Upper lobe of right lung (tissue), 1 donor: ENCODE results near the gene SELENOV. TPM values are rescaled to one million over a fixed set of nuclear protein-coding genes. Genes with fewer than 3 reads are reported as not detected.

Experiments
- ATAC-seq: fragments of 200-7000 bp; cut with Tn5 transposase; one replicate; pipeline ENCODE4 v1.9.1; 2020; ENCODE audit warnings: mild to moderate bottlenecking, moderate library complexity
- DNase-seq: peaks from one replicate; pipeline ENCODE4 v3.0.0-alpha.2; 2020
- H3K27ac ChIP-seq: fragments of 200-600 bp; one replicate; pipeline ENCODE4 v1.8.0; 2022
- H3K27me3 ChIP-seq: fragments of 200-600 bp; one replicate; pipeline ENCODE4 v1.8.0; 2022; ENCODE audit warnings: mild to moderate bottlenecking
- H3K36me3 ChIP-seq: fragments of 200-600 bp; one replicate; pipeline ENCODE4 v1.8.0; 2022
- H3K4me1 ChIP-seq: fragments of 200-600 bp; one replicate; pipeline ENCODE4 v1.8.0; 2022
- H3K4me3 ChIP-seq: fragments of 200-600 bp; one replicate; pipeline ENCODE4 v1.8.0; 2022; ENCODE audit warnings: mild to moderate bottlenecking
- H3K9me3 ChIP-seq: fragments of 200-600 bp; one replicate; pipeline ENCODE4 v1.8.0; 2022
- intact Hi-C: fragments of 100-400 bp; cut with DNase I; formaldehyde crosslinking; loops from one replicate; pipeline ENCODE4 v1.11.0; 2022
- total RNA-seq: library from RNA; stranded (reverse); fragmentation: NEBNext Ultra II Directional; extraction: Animal tissue kit (Norgen Biotek cat#: 25700); gene quantifications from one replicate; pipeline ENCODE4 v1.2.1, GENCODE V29; 2021
- TF ChIP-seq, protein P1 (sequence below): fragments of 200-600 bp; IDR thresholded peaks from one replicate; pipeline ENCODE4 v1.8.0; 2022; ENCODE audit warnings: antibody characterized with exemption
- donor health status: DM: no; HTN: yes; CAD: no; lungs with severe emphysema.

SELENOV gene
- total RNA-seq, 1 donor from 2014 or later: not detected

DNA sequence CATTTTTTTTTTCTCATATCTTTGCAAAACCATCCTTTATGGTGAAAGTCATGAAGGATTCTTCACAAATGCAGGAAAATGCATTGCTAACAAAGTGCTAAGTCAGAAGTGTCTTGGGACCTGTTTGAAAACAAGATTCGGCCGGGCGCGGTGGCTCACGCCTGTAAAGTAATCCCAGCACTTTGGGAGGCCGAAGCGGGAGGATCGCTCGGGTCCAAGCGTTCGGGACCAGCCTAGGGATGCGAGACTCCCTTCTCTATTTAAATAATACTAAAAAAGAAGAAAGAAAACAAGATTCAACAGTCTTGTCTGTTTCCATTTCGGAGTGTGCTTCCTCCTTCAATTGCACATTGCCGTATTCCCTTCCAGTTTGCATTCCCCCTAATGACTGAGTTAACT, 16.9 kb downstream of the SELENOV start:
- peak overlapping the region; percentile 97 for H3K4me3 ChIP-seq
- H3K4me1 ChIP-seq: peaks cover 16% of the 10 kb centered on the region
- intact Hi-C loops: no loop called here
- H3K27ac ChIP-seq: peak overlapping the region; percentile 84
- TF ChIP-seq, protein P1, sequence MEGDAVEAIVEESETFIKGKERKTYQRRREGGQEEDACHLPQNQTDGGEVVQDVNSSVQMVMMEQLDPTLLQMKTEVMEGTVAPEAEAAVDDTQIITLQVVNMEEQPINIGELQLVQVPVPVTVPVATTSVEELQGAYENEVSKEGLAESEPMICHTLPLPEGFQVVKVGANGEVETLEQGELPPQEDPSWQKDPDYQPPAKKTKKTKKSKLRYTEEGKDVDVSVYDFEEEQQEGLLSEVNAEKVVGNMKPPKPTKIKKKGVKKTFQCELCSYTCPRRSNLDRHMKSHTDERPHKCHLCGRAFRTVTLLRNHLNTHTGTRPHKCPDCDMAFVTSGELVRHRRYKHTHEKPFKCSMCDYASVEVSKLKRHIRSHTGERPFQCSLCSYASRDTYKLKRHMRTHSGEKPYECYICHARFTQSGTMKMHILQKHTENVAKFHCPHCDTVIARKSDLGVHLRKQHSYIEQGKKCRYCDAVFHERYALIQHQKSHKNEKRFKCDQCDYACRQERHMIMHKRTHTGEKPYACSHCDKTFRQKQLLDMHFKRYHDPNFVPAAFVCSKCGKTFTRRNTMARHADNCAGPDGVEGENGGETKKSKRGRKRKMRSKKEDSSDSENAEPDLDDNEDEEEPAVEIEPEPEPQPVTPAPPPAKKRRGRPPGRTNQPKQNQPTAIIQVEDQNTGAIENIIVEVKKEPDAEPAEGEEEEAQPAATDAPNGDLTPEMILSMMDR: no peak
- H3K9me3 ChIP-seq: no peaks in the 10 kb centered on the region
- no peaks in the 10 kb centered on the region for H3K36me3 ChIP-seq
- no peaks in the 10 kb centered on the region for H3K27me3 ChIP-seq
- ATAC-seq (no peak), DNase-seq (no peak)

DNA sequence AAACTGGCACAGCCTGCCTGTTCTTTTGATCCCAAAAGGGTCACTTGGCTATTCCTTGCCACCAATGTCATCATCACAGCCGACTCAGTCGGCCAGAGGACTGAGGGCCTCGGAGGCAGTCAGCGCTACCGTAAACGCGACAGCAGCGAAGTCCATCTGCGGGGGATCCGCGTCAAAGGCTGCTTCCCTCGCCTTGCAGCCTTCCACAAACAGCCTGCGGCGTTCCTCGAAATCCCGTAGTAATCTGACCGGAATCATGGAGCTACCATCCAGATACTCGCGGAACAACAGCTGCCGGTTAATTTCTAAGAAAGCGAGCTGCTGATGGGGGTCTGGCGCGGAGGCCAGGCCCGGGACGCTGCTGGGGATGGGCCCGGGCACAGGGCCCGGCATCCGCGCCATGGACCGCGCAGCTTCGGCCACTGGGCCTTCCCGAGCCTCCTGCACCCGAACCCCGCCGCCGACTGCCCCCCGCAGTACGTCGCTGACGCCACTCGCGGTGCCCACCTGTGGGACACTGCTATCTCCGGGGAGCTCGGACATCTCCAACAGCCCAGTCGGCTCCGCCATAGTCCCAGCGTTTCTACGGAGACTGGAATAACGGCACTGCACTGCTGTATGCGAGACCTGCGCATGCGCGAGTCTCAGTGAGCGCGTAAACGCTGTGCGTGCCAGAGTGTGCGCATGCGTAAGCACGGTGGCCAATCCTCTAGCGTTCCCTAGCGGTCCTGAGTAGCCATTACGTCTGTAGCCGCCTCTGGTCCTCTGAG, 17.5 kb downstream of the SELENOV start, which contains the start of gene EID2B:
Gene EID2B, minus strand, starts transcription at position 620 of the 770 bp plus-strand sequence. Its CDS starts 50 bp downstream, at position 570.
- intact Hi-C loops: no loop called here
- DNase-seq (peak; percentile 98), ATAC-seq (peak; percentile 99)
- TF ChIP-seq, protein P1: peak; percentile 98
- Histone ChIP-seq H3K4me3 (peak within 1 kb of the TSS; percentile 97), H3K27ac (peak within 1 kb of the TSS; percentile 84), H3K27me3 (no peaks in the 10 kb centered on the region), H3K36me3 (no peaks in the 10 kb centered on the region), H3K9me3 (no peaks in the 10 kb centered on the region), H3K4me1 (peaks cover 16% of the 10 kb centered on the region)

DNA sequence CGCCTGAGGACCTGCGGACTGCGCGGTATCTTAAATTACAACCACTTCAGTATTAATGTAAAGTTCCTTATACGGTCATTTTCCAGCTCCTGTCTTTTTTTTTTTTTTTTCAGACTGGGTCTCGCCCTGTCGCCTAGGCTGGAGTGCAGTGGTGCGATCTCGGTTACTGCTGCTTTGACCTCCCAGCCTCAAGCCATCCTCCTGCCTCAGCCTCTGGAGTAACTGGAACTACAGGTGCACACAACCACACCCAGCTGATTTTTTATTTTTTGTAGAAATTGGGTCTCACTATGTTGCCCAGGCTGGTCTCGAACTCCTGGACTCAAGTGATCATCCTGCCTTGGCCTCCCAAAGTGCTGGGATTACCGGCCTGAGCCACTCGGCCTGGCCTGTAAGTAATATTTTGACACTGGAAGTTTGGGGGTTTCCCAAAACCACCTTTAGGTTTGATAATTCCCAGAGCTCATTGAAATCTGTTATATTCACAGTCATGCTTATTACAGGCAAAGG, 18.1 kb downstream of the SELENOV start:
- DNase-seq: no peak
- no peak for ATAC-seq
- H3K9me3 ChIP-seq: no peaks in the 10 kb centered on the region
- intact Hi-C loops: no loop called here
- peaks cover 18% of the 10 kb centered on the region for H3K4me1 ChIP-seq
- H3K27ac ChIP-seq: no peak overlapping the region
- TF ChIP-seq, protein P1: peak; percentile 9
- H3K36me3 ChIP-seq: no peaks in the 10 kb centered on the region
- H3K27me3 ChIP-seq: no peaks in the 10 kb centered on the region
- H3K4me3 ChIP-seq: peak overlapping the region; percentile 97

DNA sequence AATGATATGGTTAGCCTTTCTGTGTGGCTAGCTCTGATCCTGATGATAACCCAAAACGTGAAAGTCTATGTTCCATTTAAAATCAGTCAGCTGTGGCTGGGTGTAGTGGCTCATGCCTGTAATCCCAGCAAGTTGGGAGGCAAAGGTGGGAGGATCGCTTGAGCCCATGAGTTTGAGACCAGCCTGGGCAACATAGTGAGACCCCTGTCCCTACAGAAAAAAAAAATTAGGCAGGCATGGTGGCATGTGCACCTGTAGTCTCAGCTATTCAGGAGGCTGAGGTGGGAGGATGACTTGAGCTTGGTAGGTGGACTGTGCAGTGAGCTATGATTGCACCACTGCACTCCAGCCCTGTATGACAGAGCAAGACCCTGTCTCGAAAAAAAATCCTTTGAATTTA, 18.9 kb downstream of the SELENOV start:
- TF ChIP-seq, protein P1: no peak
- Histone ChIP-seq H3K4me1 (peaks cover 25% of the 10 kb centered on the region), H3K27me3 (no peaks in the 10 kb centered on the region), H3K36me3 (no peaks in the 10 kb centered on the region), H3K9me3 (no peaks in the 10 kb centered on the region), H3K27ac (no peak overlapping the region), H3K4me3 (no peak overlapping the region)
- intact Hi-C loops: no loop called here
- ATAC-seq (no peak), DNase-seq (no peak)

DNA sequence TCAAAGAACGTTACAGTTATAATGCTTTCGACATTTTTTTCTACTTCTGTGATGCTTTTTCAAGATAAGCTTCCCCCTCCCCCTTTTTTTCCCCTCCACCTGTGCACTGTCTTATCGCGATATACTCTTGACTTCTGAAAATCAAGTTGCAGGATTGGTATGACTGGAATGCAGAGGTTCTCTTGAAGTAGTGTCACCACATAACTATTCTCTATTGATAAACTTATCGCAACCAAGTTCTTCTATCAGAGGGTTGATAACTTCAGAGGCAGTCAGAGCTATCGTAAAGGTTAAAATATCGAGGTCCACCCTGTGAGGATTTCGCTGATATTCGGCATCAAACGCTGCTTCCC, 24.2 kb downstream of the SELENOV start:
- no peaks in the 10 kb centered on the region for H3K36me3 ChIP-seq
- DNase-seq (no peak), ATAC-seq (no peak)
- H3K4me1 ChIP-seq: peaks cover 20% of the 10 kb centered on the region
- peak overlapping the region; percentile 70 for H3K4me3 ChIP-seq
- TF ChIP-seq, protein P1: no peak
- H3K9me3 ChIP-seq: no peaks in the 10 kb centered on the region
- no peaks in the 10 kb centered on the region for H3K27me3 ChIP-seq
- H3K27ac ChIP-seq: peak overlapping the region; percentile 91
- intact Hi-C loops: no loop called here
